ENCODE data around the gene CXXC4.

CXXC4 gene

DNA sequence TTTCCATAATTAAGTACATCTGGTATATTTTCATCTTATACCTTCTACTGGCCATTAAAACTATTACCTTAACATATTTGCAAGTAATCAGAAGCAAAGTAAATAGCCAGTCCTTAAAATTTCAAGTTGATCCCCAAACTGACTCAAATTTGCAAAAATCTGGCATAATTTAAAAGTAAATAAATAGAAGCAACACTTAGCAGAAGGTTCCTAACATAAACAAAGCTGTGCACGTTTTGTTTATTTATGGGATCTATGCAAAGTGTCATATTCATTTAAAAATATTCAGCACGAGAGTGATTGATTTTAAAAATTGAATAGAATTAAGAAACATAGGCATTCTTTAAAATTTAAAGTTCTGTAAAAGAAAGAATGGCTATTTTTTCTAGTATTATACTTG lies 9.8 kb upstream of the CXXC4 start:
- intact Hi-C loops (cut with DNase I; ENCODE audit: low total_unique reads): no loop called here

GRCh38 chr4:104502471-104502870 lies 7.8 kb upstream of the CXXC4 start:
- DNase-seq: no peak
- H3K27me3 ChIP-seq: peaks cover 0 to 14% of the 10 kb centered on the region in 2 donors
- no peaks in the 10 kb centered on the region for H3K4me1 ChIP-seq
- H3K9me3 ChIP-seq: no peaks in the 10 kb centered on the region
- no peak overlapping the region for H3K4me3 ChIP-seq
- no peak overlapping the region for H3K27ac ChIP-seq
- intact Hi-C loops (cut with DNase I; ENCODE audit: low total_unique reads): no loop called here
- TF ChIP-seq CTCF (IDR thresholded peaks at IDR 0.05): no peak
- no peaks in the 10 kb centered on the region for H3K36me3 ChIP-seq

More for the DNA sequence above, 9.8 kb upstream of the CXXC4 start:
- Histone ChIP-seq H3K36me3 (no peaks in the 10 kb centered on the region), H3K4me3 (no peak overlapping the region), H3K4me1 (no peaks in the 10 kb centered on the region), H3K27ac (no peak overlapping the region), H3K27me3 (peaks cover 0 to 14% of the 10 kb centered on the region in 2 donors), H3K9me3 (no peaks in the 10 kb centered on the region)
- no peak for DNase-seq
- no peak for TF ChIP-seq CTCF (IDR thresholded peaks at IDR 0.05)

DNA sequence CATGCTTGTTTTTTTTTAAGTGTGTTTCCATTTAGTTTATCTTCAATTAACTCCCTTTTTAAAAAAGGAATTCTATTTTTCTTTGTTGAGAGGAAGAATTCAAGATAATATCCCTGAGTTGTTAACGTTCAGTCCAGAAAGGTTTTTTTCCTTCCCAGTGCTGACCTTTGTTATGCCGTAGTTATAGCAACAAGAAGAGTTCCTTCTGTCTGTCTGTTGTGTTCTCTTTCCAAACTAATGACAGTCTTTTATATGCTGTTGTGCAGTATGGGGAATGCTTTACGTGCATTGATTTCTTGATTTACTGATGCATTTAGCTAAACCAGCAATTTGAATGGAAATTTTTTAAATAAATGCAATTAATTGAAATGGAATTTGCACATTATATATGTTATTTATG lies 6.6 kb upstream of the CXXC4 start:
- no peak for TF ChIP-seq CTCF (IDR thresholded peaks at IDR 0.05)
- H3K4me3 ChIP-seq: no peak overlapping the region
- intact Hi-C loops (cut with DNase I; ENCODE audit: low total_unique reads): no loop called here
- H3K27ac ChIP-seq: no peak overlapping the region
- peaks cover 0 to 14% of the 10 kb centered on the region in 2 donors for H3K27me3 ChIP-seq
- H3K36me3 ChIP-seq: no peaks in the 10 kb centered on the region
- H3K9me3 ChIP-seq: no peaks in the 10 kb centered on the region
- no peaks in the 10 kb centered on the region for H3K4me1 ChIP-seq
- DNase-seq: no peak

- Histone ChIP-seq H3K27me3 (peaks cover 0 to 14% of the 10 kb centered on the region in 2 donors), H3K9me3 (no peaks in the 10 kb centered on the region), H3K4me3 (no peak overlapping the region), H3K27ac (no peak overlapping the region), H3K4me1 (peaks cover 0 to 1% (median 0%) of the 10 kb centered on the region in 4 donors), H3K36me3 (no peaks in the 10 kb centered on the region)
- intact Hi-C loops (cut with DNase I; ENCODE audit: low total_unique reads): loop anchor here (1.0 kb wide), 1 partner anchor 30 kb away; no protein-coding TSS in a partner anchor
- DNase-seq: no peak
- TF ChIP-seq CTCF (IDR thresholded peaks at IDR 0.05): no peak
Observed at GRCh38 chr4:104500442-104500841, 5.7 kb upstream of the CXXC4 start.

DNA sequence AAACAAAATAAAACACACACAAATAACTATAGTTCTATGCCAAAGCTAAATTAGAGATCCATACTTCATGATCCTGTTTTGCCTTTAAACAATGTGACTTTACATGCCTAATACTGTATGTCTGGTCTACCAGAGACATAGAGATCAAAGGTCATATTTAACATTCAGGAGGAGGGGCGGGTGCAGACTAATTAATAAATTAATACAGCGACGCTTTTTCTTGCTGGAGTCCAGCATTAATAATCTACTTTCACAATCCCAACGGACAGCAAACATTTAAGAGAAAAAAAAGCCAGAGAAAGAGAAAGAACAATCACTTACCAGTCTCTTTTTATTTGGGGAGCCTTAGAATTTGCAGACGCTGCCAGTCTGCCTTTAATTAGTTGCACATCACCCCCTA lies 509 bp downstream of the CXXC4 start:
- H3K27me3 ChIP-seq: no peaks in the 10 kb centered on the region
- TF ChIP-seq CTCF (IDR thresholded peaks at IDR 0.05): no peak
- intact Hi-C loops (cut with DNase I; ENCODE audit: low total_unique reads): no loop called here
- DNase-seq: no peak
- peaks cover 0 to 20% (median 9%) of the 10 kb centered on the region in 4 donors for H3K4me1 ChIP-seq
- H3K4me3 ChIP-seq: peak overlapping the region; percentile 50 to 60
- H3K36me3 ChIP-seq: no peaks in the 10 kb centered on the region
- no peaks in the 10 kb centered on the region for H3K9me3 ChIP-seq
- H3K27ac ChIP-seq: peak overlapping the region; percentile 51 to 57

All from tibial artery (tissue), 4 donors.